Activated naive CD8-positive, alpha-beta T cell treated with anti-CD3 and anti-CD28 coated beads for 36 hours (primary cell): ENCODE results near the gene VEZF1. TPM values are rescaled to one million over a fixed set of nuclear protein-coding genes. Genes with fewer than 3 reads are reported as not detected.
"Not testable (repeated sequence)": the region's sequence is repeated elsewhere in the genome, so short reads cannot be mapped to it uniquely, and the experiment has no call there.

ENCODE experiments used
- DNase-seq: peaks from one replicate; pipeline ENCODE4 v3.0.0; 2021
- H3K27ac Mint-ChIP-seq: one replicate; pipeline ENCODE4 v1.8.0; 2022; ENCODE audit warnings: mild to moderate bottlenecking, moderate library complexity, mixed read lengths
- H3K27me3 Mint-ChIP-seq: one replicate; pipeline ENCODE4 v1.8.0; 2022; ENCODE audit warnings: mild to moderate bottlenecking, mixed read lengths
- H3K36me3 Mint-ChIP-seq: one replicate; pipeline ENCODE4 v1.8.0; 2021; ENCODE audit warnings: mild to moderate bottlenecking, mixed read lengths
- H3K4me1 Mint-ChIP-seq: one replicate; pipeline ENCODE4 v1.8.0; 2021; ENCODE audit warnings: mixed read lengths
- H3K4me3 Mint-ChIP-seq: one replicate; pipeline ENCODE4 v1.8.0; 2022; ENCODE audit warnings: mild to moderate bottlenecking, moderate library complexity, mixed read lengths
- H3K9me3 Mint-ChIP-seq: one replicate; pipeline ENCODE4 v1.8.0; 2022; ENCODE audit warnings: mixed read lengths
- total RNA-seq, 2 experiments: library from RNA; stranded (reverse); gene quantifications; one replicate each; pipeline ENCODE4 v1.2.3, GENCODE V29; 2021

VEZF1 gene
- total RNA-seq, 2 experiments from 2014 or later, result 22.8 to 23.0 TPM

DNA sequence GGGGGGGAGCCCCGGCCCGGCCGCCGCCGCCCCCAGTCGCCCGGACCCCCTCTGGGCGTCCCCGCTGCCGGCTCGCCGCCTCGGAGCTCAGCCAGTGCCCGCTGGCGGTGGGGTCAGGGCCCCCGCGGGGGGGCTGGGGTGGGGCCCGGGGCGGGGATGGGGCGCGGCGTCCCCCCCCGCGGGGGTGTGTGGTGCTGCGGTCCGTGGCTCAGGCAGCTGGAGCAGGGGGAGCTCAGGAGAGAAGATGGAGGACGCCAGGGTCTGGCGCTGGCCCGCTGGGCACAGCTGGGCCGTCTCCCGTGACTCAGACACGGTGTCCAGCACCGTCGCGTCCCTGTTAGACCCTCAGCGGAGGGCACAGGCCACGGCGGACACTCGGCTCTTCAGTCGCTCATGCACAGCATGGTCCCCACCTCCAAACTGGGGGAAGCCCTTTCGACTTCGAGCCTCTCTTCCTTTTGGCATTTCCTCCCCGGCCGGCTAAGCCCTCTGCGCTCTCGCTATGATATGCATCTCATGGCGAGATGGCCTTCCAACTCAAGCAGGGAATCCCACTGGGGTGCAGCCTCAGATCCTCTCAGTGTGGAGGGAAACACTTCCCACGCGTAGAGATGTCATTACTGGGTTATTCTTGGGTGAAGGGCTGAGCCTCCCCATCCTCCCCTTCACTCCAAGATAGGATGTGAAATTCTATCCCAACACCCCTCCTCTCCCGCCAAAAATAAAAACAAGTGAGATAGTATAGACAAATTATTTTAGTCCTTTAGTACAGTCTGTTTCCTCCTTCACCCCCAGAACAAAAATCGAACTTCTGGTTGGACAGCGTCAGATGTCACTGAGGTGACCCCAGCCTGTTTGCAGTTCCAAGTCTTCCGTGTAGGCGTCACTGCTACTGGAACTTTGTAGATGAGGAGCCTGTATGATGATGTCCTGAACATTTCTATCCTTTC lies 522 bp upstream of the VEZF1 start:
- peaks cover 9% of the 10 kb centered on the region for H3K36me3 Mint-ChIP-seq
- no peaks in the 10 kb centered on the region for H3K9me3 Mint-ChIP-seq
- peak overlapping the region; percentile 89 for H3K4me3 Mint-ChIP-seq
- H3K27me3 Mint-ChIP-seq, result no peaks in the 10 kb centered on the region
- no peak for DNase-seq
- peak overlapping the region; percentile 92 for H3K27ac Mint-ChIP-seq
- peaks cover 64% of the 10 kb centered on the region for H3K4me1 Mint-ChIP-seq

- Mint-ChIP-seq H3K4me1 (peaks cover 70% of the 10 kb centered on the region), H3K36me3 (peaks cover 9% of the 10 kb centered on the region)
- DNase-seq, result peak; percentile 63
These were observed 1.0 kb downstream of the VEZF1 start for GRCh38 chr17:57986841-57987580.

DNA sequence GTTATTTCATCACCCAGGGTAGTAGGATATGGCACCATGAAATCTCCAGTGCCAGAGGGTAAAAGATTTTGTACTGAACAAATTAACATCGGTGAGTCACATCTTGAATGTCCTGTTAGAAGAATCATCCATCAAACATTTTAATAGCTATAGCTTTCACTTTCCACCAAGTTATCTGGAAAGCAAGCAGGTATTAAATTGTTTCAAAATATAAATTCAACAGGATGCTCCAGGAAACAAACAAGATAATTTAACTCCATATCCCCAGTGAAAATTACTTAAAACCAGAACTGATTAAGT lies 2.4 kb downstream of the VEZF1 start:
- peaks cover 71% of the 10 kb centered on the region for H3K4me1 Mint-ChIP-seq
- peak overlapping the region; percentile 37 for H3K4me3 Mint-ChIP-seq
- H3K9me3 Mint-ChIP-seq, result no peaks in the 10 kb centered on the region
- no peaks in the 10 kb centered on the region for H3K27me3 Mint-ChIP-seq
- H3K36me3 Mint-ChIP-seq, result peaks cover 9% of the 10 kb centered on the region
- no peak overlapping the region for H3K27ac Mint-ChIP-seq
- DNase-seq, result no peak

More at GRCh38 chr17:57986841-57987580, 1.0 kb downstream of the VEZF1 start:
- Mint-ChIP-seq H3K9me3 (no peaks in the 10 kb centered on the region), H3K27me3 (no peaks in the 10 kb centered on the region), H3K4me3 (peak overlapping the region; percentile 90), H3K27ac (peak overlapping the region; percentile 91)

- Mint-ChIP-seq H3K36me3 (peaks cover 9% of the 10 kb centered on the region), H3K4me3 (peak overlapping the region; percentile 37), H3K27ac (peak overlapping the region; percentile 60)
These were observed 2.9 kb downstream of the VEZF1 start for GRCh38 chr17:57984936-57985674.

DNA sequence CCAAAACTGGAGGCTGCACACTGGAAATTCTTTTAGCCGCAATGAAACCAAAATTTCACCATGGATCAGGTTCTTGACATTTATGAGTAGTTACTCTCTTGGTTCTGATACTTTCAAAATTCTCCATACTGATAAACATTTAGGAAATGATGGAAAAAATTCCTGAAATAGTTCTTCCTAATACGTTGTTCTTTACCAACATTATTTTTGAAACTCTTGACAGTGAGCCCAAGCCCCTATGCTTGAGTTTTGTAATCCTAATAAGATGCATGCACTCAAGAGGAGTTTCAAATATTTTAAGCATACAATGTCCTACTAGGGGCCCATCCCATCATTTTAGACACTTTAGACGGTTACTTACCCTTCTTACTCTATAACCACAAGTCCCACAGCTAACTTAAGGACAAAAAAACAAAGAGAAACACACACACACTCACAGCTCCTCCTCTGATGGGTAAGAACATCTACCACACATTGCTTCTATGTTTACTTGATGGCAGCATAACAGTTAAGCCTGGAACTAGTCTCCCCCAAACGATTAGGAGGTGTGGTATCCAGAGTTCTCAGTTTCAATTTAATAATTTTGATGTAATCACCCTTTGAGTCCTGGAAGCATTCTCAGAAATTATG lies 3.7 kb downstream of the VEZF1 start:
- H3K4me1 Mint-ChIP-seq, result peaks cover 70% of the 10 kb centered on the region
- peaks cover 9% of the 10 kb centered on the region for H3K36me3 Mint-ChIP-seq
- no peak overlapping the region for H3K4me3 Mint-ChIP-seq
- H3K27ac Mint-ChIP-seq, result peak overlapping the region; percentile 18
- H3K9me3 Mint-ChIP-seq, result no peaks in the 10 kb centered on the region
- DNase-seq, result no peak
- no peaks in the 10 kb centered on the region for H3K27me3 Mint-ChIP-seq

More at GRCh38 chr17:57984936-57985674, 2.9 kb downstream of the VEZF1 start:
- Mint-ChIP-seq H3K4me1 (peaks cover 72% of the 10 kb centered on the region), H3K27me3 (no peaks in the 10 kb centered on the region), H3K9me3 (no peaks in the 10 kb centered on the region)
- no peak for DNase-seq

- Mint-ChIP-seq H3K27ac (no peak overlapping the region), H3K36me3 (peaks cover 7% of the 10 kb centered on the region), H3K9me3 (no peaks in the 10 kb centered on the region), H3K4me1 (peaks cover 65% of the 10 kb centered on the region), H3K4me3 (no peak overlapping the region), H3K27me3 (no peaks in the 10 kb centered on the region)
- no peak for DNase-seq
These were observed 4.6 kb downstream of the VEZF1 start for GRCh38 chr17:57983446-57983845.

DNA sequence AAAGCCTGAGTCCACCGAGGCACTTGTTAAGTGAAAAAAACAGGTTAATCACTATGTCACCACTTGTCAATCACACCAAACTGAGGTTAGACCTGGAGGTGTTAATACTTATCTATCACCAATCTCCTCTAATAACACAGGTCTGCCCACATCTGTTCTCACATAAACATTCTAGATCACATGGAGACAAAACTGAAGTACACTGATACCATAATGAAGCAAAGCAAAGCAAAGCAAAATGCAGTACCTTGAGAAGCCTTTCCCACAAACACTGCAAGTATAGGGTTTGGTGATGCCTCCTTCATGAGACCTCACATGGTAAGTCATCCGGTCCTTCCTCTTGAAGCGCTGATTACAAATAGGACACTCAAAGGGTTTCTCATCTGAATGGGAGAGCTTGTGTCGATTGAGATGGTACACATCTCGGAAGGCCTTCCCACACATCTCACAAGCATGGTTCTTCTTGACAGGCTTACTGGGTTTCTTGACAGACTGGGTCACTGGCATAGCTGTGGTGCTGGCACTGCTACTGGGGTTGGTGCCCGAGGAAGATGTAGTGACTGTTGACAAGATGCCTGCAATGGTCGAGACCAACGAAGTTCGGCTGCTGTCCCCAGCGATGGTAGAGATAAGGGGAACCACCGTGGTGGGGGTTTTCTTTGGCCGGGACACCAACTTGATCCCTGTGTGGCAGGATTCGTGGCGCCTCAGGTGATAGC lies 5.4 kb downstream of the VEZF1 start:
- Mint-ChIP-seq H3K27ac (no peak overlapping the region), H3K9me3 (no peaks in the 10 kb centered on the region), H3K27me3 (no peaks in the 10 kb centered on the region), H3K4me3 (no peak overlapping the region), H3K36me3 (peaks cover 14% of the 10 kb centered on the region), H3K4me1 (peaks cover 65% of the 10 kb centered on the region)
- no peak for DNase-seq

DNA sequence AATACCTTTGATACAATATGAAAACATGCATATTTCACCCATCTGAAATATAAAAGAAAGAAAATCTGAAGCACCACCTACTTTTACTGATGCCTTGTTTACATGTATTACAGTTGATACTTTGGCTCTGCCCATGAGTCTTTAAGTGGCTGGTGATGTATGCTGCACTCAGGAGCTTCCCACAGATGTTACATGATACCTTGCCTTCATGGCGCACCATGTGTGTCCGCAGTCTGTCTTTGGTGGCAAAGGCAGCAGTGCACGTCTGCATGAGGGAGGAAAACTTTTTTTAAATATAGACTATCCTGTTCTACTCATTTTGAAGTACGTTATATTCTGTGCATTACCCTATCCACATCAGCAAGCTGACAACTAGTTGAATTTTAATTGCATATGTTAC lies 7.5 kb downstream of the VEZF1 start:
- DNase-seq, result no peak
- Mint-ChIP-seq H3K27ac (no peak overlapping the region), H3K4me1 (peaks cover 51% of the 10 kb centered on the region), H3K36me3 (peaks cover 20% of the 10 kb centered on the region), H3K4me3 (no peak overlapping the region), H3K9me3 (no peaks in the 10 kb centered on the region), H3K27me3 (no peaks in the 10 kb centered on the region)

GRCh38 chr17:57979076-57979475 lies 9.0 kb downstream of the VEZF1 start:
- no peak for DNase-seq
- H3K36me3 Mint-ChIP-seq, result peaks cover 24% of the 10 kb centered on the region
- peaks cover 39% of the 10 kb centered on the region for H3K4me1 Mint-ChIP-seq
- no peak overlapping the region for H3K4me3 Mint-ChIP-seq
- no peak overlapping the region for H3K27ac Mint-ChIP-seq
- H3K9me3 Mint-ChIP-seq, result no peaks in the 10 kb centered on the region
- no peaks in the 10 kb centered on the region for H3K27me3 Mint-ChIP-seq

DNA sequence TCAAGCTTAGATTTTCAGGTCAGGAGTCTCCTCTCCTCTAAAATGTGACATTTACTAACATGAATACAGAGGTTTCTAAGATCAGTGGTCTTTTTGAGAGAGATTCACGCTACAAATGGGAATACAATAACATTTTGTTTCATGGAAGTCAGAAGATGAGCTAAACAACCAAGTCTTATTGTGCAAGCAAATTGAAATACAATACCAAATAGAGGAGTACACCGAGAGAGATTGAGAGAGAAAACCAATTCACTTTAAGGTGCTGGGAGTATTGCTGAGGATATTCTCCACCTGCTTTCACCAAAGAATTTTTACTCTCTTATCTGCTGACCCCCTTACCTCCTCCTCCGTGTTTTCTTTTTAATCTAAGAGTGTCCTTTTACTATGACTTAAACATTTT lies 11.5 kb downstream of the VEZF1 start:
- Mint-ChIP-seq H3K27me3 (no peaks in the 10 kb centered on the region), H3K9me3 (no peaks in the 10 kb centered on the region), H3K36me3 (peaks cover 21% of the 10 kb centered on the region), H3K27ac (no peak overlapping the region), H3K4me1 (peaks cover 15% of the 10 kb centered on the region), H3K4me3 (no peak overlapping the region)
- no peak for DNase-seq

DNA sequence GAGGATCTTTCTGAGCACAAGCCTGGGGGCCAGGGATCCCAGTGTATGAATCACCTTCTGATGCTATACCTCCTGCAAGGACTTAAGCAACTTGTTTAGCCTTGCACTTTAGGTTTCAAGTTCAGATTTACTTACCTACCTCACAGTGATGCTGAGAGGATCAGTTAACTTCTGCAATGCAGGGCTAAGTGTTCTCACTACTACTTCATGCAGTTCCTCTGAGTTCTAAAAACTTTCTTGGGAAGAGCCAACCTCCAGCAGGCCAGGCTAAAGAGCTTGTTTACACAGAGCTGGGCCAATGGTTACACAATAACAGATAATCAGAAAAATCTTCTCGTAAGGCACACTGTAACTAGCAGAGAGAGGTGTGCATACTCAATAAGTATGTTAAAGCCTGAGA lies 13.0 kb downstream of the VEZF1 start:
- H3K9me3 Mint-ChIP-seq, result no peaks in the 10 kb centered on the region
- no peak overlapping the region for H3K27ac Mint-ChIP-seq
- peaks cover 5% of the 10 kb centered on the region for H3K4me1 Mint-ChIP-seq
- peaks cover 21% of the 10 kb centered on the region for H3K36me3 Mint-ChIP-seq
- H3K4me3 Mint-ChIP-seq, result no peak overlapping the region
- no peak for DNase-seq
- no peaks in the 10 kb centered on the region for H3K27me3 Mint-ChIP-seq

GRCh38 chr17:57974053-57974824 lies 13.8 kb downstream of the VEZF1 start:
- H3K27me3 Mint-ChIP-seq, H3K27ac Mint-ChIP-seq, H3K4me3 Mint-ChIP-seq, H3K9me3 Mint-ChIP-seq, DNase-seq, H3K4me1 Mint-ChIP-seq: not testable (repeated sequence)
- peaks cover 21% of the 10 kb centered on the region for H3K36me3 Mint-ChIP-seq

GRCh38 chr17:57972151-57972550 lies 15.9 kb downstream of the VEZF1 start:
- H3K27ac Mint-ChIP-seq, result no peak overlapping the region
- no peak for DNase-seq
- H3K4me3 Mint-ChIP-seq, result no peak overlapping the region
- peaks cover 2% of the 10 kb centered on the region for H3K4me1 Mint-ChIP-seq
- peaks cover 10% of the 10 kb centered on the region for H3K36me3 Mint-ChIP-seq
- H3K9me3 Mint-ChIP-seq, result no peaks in the 10 kb centered on the region
- no peaks in the 10 kb centered on the region for H3K27me3 Mint-ChIP-seq
